AG09309 (cell line): ENCODE results near the gene PLA2G10.

Source experiments
- DNase-seq: peaks from one replicate; pipeline ENCODE4 v3.0.0-alpha.2; 2010; ENCODE audit warnings: low read depth
- H3K4me3 ChIP-seq: 2 replicates; pipeline ENCODE4 v1.5.1; 2011; ENCODE audit warnings: mild to moderate bottlenecking, low read depth, low read length, moderate library complexity; ENCODE audit not compliant: control insufficient read depth
- TF ChIP-seq, protein P1 (sequence below): IDR thresholded peaks from 2 replicates; pipeline ENCODE4 v1.5.1; 2011; ENCODE audit warnings: mild to moderate bottlenecking, low read depth, low read length, inconsistent platforms; ENCODE audit not compliant: insufficient read depth, control insufficient read depth; ENCODE audit errors: missing control alignments

The PLA2G10 gene

DNA sequence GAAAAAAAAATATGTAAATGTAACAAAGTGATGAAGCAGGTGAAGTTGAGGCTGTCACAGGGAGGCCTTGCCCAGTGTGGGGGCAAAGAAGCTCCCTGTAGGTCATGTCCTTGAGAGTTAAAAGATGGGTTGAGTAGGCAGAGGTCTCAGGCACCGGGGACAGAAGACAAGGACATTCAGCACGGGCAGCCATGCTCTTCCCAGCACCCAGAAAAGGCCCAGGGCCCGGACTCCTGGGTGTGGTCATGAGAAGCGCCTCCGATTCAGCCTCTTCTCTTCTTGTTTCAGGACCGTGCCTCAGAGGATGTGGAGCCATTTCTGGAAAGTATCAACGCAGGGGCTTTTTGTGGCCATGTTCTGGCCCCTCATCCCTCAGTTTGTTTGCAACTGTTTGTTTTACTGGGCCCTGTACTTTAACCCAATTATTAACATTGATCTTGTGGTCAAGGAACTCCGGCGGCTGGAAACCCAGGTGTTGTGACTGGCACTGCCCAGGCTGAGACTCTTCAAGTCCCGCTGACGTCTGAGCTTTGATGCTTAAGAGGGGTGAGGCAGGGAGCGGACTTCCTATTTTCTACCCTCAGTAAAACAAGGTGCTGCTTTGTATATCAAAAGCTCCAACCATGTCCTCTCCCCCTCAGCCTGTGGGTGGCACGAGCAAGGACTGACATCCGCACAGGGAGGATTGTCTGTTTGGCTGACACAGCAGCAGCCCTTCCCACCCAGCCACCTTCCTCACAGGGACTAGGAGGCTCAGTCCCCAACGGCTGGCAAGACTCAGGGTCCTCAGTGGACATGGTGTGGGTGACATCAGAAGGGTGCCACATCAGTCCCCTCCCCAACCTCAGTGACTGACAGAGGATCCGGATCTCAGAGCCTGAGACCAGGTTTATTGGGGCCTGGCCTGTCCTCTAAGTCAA, 26.5 kb downstream of the PLA2G10 start:
- no peak overlapping the region for H3K4me3 ChIP-seq
- no peak for DNase-seq
- TF ChIP-seq, protein P1, sequence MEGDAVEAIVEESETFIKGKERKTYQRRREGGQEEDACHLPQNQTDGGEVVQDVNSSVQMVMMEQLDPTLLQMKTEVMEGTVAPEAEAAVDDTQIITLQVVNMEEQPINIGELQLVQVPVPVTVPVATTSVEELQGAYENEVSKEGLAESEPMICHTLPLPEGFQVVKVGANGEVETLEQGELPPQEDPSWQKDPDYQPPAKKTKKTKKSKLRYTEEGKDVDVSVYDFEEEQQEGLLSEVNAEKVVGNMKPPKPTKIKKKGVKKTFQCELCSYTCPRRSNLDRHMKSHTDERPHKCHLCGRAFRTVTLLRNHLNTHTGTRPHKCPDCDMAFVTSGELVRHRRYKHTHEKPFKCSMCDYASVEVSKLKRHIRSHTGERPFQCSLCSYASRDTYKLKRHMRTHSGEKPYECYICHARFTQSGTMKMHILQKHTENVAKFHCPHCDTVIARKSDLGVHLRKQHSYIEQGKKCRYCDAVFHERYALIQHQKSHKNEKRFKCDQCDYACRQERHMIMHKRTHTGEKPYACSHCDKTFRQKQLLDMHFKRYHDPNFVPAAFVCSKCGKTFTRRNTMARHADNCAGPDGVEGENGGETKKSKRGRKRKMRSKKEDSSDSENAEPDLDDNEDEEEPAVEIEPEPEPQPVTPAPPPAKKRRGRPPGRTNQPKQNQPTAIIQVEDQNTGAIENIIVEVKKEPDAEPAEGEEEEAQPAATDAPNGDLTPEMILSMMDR, result no peak

DNA sequence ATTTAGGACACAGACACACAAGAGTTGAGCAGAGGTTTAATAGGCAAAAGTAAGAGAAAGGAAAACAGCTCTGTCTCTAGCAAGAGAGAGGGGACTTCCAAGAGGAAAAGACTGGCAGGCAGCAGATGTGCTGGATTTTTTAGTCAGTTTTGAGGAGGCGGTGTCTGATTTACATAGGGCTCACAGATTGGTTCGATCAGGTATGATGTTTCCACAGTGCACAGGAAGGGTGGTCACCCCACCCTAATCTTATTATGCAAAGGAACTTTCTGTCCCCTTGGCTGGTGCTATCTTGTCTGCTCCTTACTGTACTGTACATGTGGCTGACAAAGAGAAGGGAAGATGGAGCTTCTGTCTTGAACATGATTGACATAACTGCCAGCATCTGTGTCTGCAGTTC, 36.0 kb downstream of the PLA2G10 start:
- no peak for DNase-seq
- TF ChIP-seq, protein P1, result no peak

DNA sequence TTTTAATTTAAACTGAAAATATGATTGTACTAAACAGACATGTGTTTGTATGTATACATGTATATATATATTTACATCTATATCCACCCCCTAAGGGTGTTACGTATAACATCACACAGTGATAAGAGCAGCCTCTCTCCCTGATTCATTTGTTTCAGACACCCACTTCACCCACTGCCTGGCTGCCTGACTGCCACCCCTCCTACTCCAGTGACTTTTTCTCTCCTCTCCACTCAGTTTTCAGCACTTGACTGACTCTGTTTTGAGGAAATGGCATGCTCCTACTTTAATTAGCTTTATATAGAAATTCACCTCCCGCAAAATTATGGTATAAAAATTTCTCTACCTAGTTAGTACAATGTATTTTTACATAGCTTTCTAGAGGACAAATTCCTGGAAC, 41.4 kb downstream of the PLA2G10 start:
- DNase-seq, result no peak
- TF ChIP-seq, protein P1, result no peak
- H3K4me3 ChIP-seq, result no peak overlapping the region

More for the DNA sequence above, 36.0 kb downstream of the PLA2G10 start:
- no peak overlapping the region for H3K4me3 ChIP-seq

DNA sequence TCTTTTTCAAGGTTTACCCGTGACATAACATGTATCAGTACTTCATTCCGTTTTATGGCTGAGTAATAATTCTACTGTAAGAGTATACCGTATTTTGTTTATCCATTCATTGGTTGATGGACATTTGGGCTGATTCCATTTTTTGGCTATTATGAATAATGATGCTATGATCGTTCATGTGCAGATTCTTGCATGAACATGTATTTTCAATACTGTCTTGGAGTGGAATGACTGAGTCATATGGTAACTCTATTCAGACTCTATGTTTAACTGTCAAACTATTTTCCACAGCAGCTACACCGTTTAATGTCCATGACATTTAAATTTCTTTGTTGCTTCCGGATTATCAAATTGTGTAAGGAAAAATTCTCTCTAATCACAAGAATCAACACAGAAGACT, 43.5 kb downstream of the PLA2G10 start:
- TF ChIP-seq, protein P1, result no peak
- no peak for DNase-seq
- no peak overlapping the region for H3K4me3 ChIP-seq

DNA sequence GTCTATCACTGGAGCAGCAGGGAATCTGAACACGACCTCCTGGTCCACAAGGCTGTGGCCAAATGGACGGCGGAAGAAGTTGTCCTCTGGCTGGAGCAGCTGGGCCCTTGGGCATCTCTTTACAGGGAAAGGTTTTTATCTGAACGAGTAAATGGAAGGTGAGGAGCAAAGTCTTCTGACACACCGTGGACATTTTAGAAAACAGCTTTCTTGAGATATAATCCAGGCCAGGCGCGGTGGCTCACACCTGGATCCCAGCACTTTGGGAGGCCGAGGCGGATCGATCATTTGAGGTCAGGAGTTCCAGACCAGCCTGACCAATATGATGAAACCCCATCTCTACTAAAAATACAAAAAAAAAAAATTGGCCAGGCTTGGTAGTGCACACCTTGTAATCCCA, 44.3 kb downstream of the PLA2G10 start:
- TF ChIP-seq, protein P1, result no peak
- H3K4me3 ChIP-seq, result no peak overlapping the region

DNA sequence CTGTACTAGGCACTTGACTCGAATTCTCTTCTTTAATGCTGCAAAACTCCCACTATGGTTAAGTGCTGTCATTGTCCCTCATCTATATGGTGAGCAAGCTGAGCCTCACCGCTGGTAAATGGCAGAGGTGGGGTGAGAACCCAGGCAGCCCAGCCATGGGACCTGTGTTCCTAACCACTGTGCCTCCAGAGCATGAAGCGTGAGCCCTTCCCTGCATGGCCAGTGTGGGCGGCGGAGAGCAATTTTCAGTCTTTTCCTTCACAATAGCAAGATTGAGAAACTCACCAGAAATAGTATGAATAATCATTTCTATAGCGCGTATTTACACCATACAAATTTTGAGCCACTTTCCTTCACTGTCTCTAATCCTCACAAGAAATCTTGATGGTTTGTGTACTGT, 52.2 kb downstream of the PLA2G10 start:
- H3K4me3 ChIP-seq, result no peak overlapping the region
- TF ChIP-seq, protein P1, result no peak
- DNase-seq, result no peak

More for the DNA sequence above, 44.3 kb downstream of the PLA2G10 start:
- DNase-seq, result no peak
